K562 (cell line): Measurements from ENCODE around the gene TXNL4A. TPM values are rescaled to one million over a fixed set of nuclear protein-coding genes. Genes with fewer than 3 reads are reported as not detected.

ENCODE experiments used
- ATAC-seq: fragments of 200-7000 bp; cut with Tn5 transposase; 3 replicates; pipeline ENCODE4 v1.9.1; 2020; ENCODE audit warnings: moderate library complexity
- BruUV-seq: library from RNA; stranded (reverse); fragments of 400-500 nt; replicated peaks from 2 replicates; lab custom pipeline; 2021; lab: Mats Ljungman, UMichigan
- CTCF ChIA-PET: fragments of 300-600 bp; formaldehyde crosslinking; extraction: SDS; loops from one replicate; lab custom pipeline; 2021; ENCODE audit warnings: low intra/inter-chr PET ratio; lab: Yijun Ruan, JAX
- POLR2A ChIA-PET: fragments of 300-600, 350-650 bp; sonication (Branson Sonifier 250); formaldehyde crosslinking; extraction: SDS; loops from one replicate; lab custom pipeline; 2021; ENCODE audit warnings: antibody characterized with exemption, inconsistent platforms; lab: Yijun Ruan, JAX
- DNase-seq, 4 experiments: peaks; one replicate each; pipeline versions ENCODE4 v3.0.0 to v3.0.0-alpha.2; 2011 to 2018; ENCODE audit warnings: low spot score in 3 of 4, mixed read lengths in 3 of 4; ENCODE audit errors: extremely low read depth in 1 of 4
- FAIRE-seq: peaks from 2 replicates; lab custom pipeline; 2011; peaks lifted over from hg19 to GRCh38; lab: Jason Lieb, UNC
- H2AFZ ChIP-seq: 2 replicates; pipeline ENCODE4 v1.6.0; 2011; ENCODE audit warnings: low read depth, low read length, control low read depth, inconsistent platforms
- H3K27ac ChIP-seq: fragments of 200-600 bp; 3 replicates; pipeline ENCODE4 v1.8.0; 2011; ENCODE audit warnings: low read depth, mild to moderate bottlenecking, control low read depth, inconsistent platforms, low read length, moderate library complexity, mixed read lengths; ENCODE audit errors: extremely low read depth
- H3K27me3 ChIP-seq, 2 experiments: fragments of 300-600 bp in 1 of 2; 2 replicates in 1 of 2; 3 replicates in 1 of 2; pipeline versions ENCODE4 v1.6.0 to v1.8.0; 2011; ENCODE audit warnings: inconsistent platforms in 2 of 2, low read length in 2 of 2, mild to moderate bottlenecking in 1 of 2, mixed read lengths in 1 of 2, moderate library complexity in 1 of 2; ENCODE audit not compliant: control insufficient read depth in 2 of 2, insufficient read depth in 2 of 2
- H3K36me3 ChIP-seq: fragments of 300-600 bp; 3 replicates; pipeline ENCODE4 v1.8.0; 2011; ENCODE audit warnings: mild to moderate bottlenecking, low read length, inconsistent platforms; ENCODE audit not compliant: control insufficient read depth, insufficient read depth
- H3K4me1 ChIP-seq, 2 experiments: fragments of 200-600 bp in 1 of 2; replicated peaks in 1 of 2; 2 replicates in 1 of 2; 3 replicates in 1 of 2; pipeline versions ENCODE4 v1.5.1 to v1.8.0; 2011; ENCODE audit warnings: inconsistent platforms in 2 of 2, low read length in 2 of 2, mild to moderate bottlenecking in 1 of 2, mixed read lengths in 1 of 2, moderate library complexity in 1 of 2; ENCODE audit not compliant: control insufficient read depth in 2 of 2, insufficient read depth in 2 of 2
- H3K4me2 ChIP-seq: 2 replicates; pipeline ENCODE4 v1.6.1; 2011; ENCODE audit warnings: low read length, control low read depth, inconsistent platforms, mixed read lengths; ENCODE audit not compliant: insufficient read depth
- H3K4me3 ChIP-seq: fragments of 200-600 bp; sonication (generic), shearing (Covaris generic); 2 replicates; pipeline ENCODE4 v1.5.1; 2016; ENCODE audit warnings: control low read depth, inconsistent platforms
- H3K79me2 ChIP-seq: fragments of 200-600 bp; 3 replicates; pipeline ENCODE4 v1.8.0; 2011; ENCODE audit warnings: low read length, inconsistent platforms; ENCODE audit not compliant: control insufficient read depth, insufficient read depth
- H3K9ac ChIP-seq, 2 experiments: 2 replicates each; pipeline versions ENCODE4 v1.6.0 to v1.6.1; 2011; ENCODE audit warnings: low read depth in 2 of 2, low read length in 2 of 2, control low read depth in 1 of 2, inconsistent platforms in 1 of 2, mild to moderate bottlenecking in 1 of 2, mixed read lengths in 1 of 2; ENCODE audit not compliant: insufficient read depth in 1 of 2
- H3K9me1 ChIP-seq: one replicate; pipeline ENCODE4 v1.6.0; 2011; ENCODE audit warnings: inconsistent platforms, mild to moderate bottlenecking, low read length, moderate library complexity; ENCODE audit not compliant: control insufficient read depth, insufficient read depth
- H3K9me3 ChIP-seq: replicated peaks from 2 replicates; pipeline ENCODE4 v1.5.1; 2011; ENCODE audit warnings: low read depth, low read length, inconsistent platforms; ENCODE audit not compliant: control insufficient read depth, insufficient read depth
- H4K20me1 ChIP-seq: replicated peaks from 2 replicates; pipeline ENCODE4 v1.6.1; 2011; ENCODE audit warnings: low read length, inconsistent platforms, mixed read lengths; ENCODE audit not compliant: control insufficient read depth, insufficient read depth
- BCLAF1 ChIP-seq, 2 experiments: fragments of 450-650 bp in 1 of 2; IDR thresholded peaks; 2 replicates each; pipeline ENCODE4 v1.6.1; 2011 to 2017; ENCODE audit warnings: low read depth in 2 of 2, antibody characterized with exemption in 1 of 2, borderline replicate concordance in 1 of 2, low read length in 1 of 2, mild to moderate bottlenecking in 1 of 2, mixed read lengths in 1 of 2; ENCODE audit not compliant: control insufficient read depth in 1 of 2
- CBFA2T3 ChIP-seq: fragments of 450-650 bp; IDR thresholded peaks from 2 replicates; pipeline ENCODE4 v1.6.1; 2017
- DDX20 ChIP-seq: fragments of 450-650 bp; IDR thresholded peaks from 2 replicates; pipeline ENCODE4 v1.6.1; 2016; ENCODE audit warnings: missing genetic modification characterization, low read depth, mild to moderate bottlenecking, missing compliant biosample characterization, moderate library complexity
- FOXK2 ChIP-seq, 2 experiments: fragments of 450-650 bp; IDR thresholded peaks in 1 of 2; conservative IDR thresholded peaks in 1 of 2; 2 replicates each; pipeline ENCODE4 v1.6.1; 2016; ENCODE audit warnings: low read depth in 2 of 2, mild to moderate bottlenecking in 1 of 2
- HOXB6 ChIP-seq: fragments of 250-450 bp; sonication (Bioruptor Pico); IDR thresholded peaks from 2 replicates; pipeline ENCODE4 v1.5.1; 2022; ENCODE audit warnings: mild to moderate bottlenecking, borderline replicate concordance
- KLF13 ChIP-seq: fragments of 450-650 bp; IDR thresholded peaks from 2 replicates; pipeline ENCODE4 v1.6.1; 2016; ENCODE audit warnings: missing genetic modification characterization, low read depth, mild to moderate bottlenecking, missing compliant biosample characterization, moderate library complexity, borderline replicate concordance
- NBN ChIP-seq: fragments of 450-650 bp; IDR thresholded peaks from 2 replicates; pipeline ENCODE4 v1.6.1; 2016; ENCODE audit warnings: low read depth, mild to moderate bottlenecking
- PHTF2 ChIP-seq: fragments of 250-450 bp; sonication (Bioruptor Pico); IDR thresholded peaks from 2 replicates; pipeline ENCODE4 v1.5.0; 2021; ENCODE audit warnings: mild to moderate bottlenecking
- SETDB1 ChIP-seq: IDR thresholded peaks from one replicate; pipeline ENCODE4 v1.6.1; 2012; ENCODE audit warnings: low read length, control low read depth, inconsistent platforms
- TGIF2 ChIP-seq: sonication (generic); formaldehyde crosslinking; IDR thresholded peaks from 2 replicates; pipeline ENCODE4 v1.8.1; 2022; ENCODE audit warnings: mild to moderate bottlenecking, missing genetic modification reagents, moderate library complexity
- U2AF2 ChIP-seq: fragments of 200-400 bp; formaldehyde crosslinking; optimal IDR thresholded peaks from 2 replicates; pipeline ENCODE3; 2017; ENCODE audit warnings: low read depth, mild to moderate bottlenecking, low read length
- USF2 ChIP-seq: sonication (generic); formaldehyde crosslinking; IDR thresholded peaks from 2 replicates; pipeline ENCODE4 v1.5.0; 2020; ENCODE audit warnings: missing genetic modification reagents
- WGBS: fragments of 100-300 bp; shearing (Covaris generic); methylation state at CpG from one replicate; pipeline ENCODE4 v1.1.6; 2016; ENCODE audit warnings: low coverage, mixed read lengths; ENCODE audit not compliant: insufficient coverage; ENCODE audit errors: missing lambda C conversion rate; 5-methylcytosine and 5-hydroxymethylcytosine counted together
- in situ Hi-C: fragments of 300-500 bp; cut with MboI; formaldehyde crosslinking; loops from 4 replicates; pipeline ENCODE4 v1.15.0; 2018; ENCODE audit warnings: inconsistent platforms, mixed read lengths
- intact Hi-C: fragments of 100-400 bp; cut with micrococcal nuclease; formaldehyde crosslinking; loops from 2 replicates; pipeline ENCODE4 v1.14.2; 2022
- polyA plus RNA-seq, 8 experiments: library from polyadenylated mRNA; depleted of rRNA in 4 of 8; stranded (reverse) in 5 of 8; unstranded in 3 of 8; fragments of >200 nt; fragmentation: Nextera tagmentation in 2 of 8; fragmentation: Illumina TruSeq in 1 of 8; extraction: Ambion mirVana in 2 of 8; extraction: Trizol in 1 of 8; gene quantifications; 2 replicates each; pipeline versions ENCODE4 v1.2.1 to v1.2.3, GENCODE V29; 2011 to 2014; ENCODE audit warnings: inconsistent platforms in 1 of 8, missing spikeins in 1 of 8
- total RNA-seq, 7 experiments: library from RNA; depleted of rRNA in 6 of 7; stranded (reverse); fragments of >200 nt in 6 of 7; fragmentation: Illumina TruSeq in 2 of 7; extraction: Trizol in 2 of 7; gene quantifications; 2 replicates each; pipeline versions ENCODE4 v1.2.1 to v1.2.3, GENCODE V29; 2011 to 2021; ENCODE audit warnings: low replicate concordance in 1 of 7

Gene TXNL4A
- total and polyA plus RNA-seq, 9 of the 15 experiments (the other 6 are each of a cell fraction or from before 2014, with no cell fraction given) = 27.0 to 132 (median 87.5) TPM

- in situ Hi-C loops = no loop called here
- no peak for ATAC-seq
- H3K79me2 ChIP-seq = no peaks in the 10 kb centered on the region
Measured at GRCh38 chr18:79937103-79937860, 51.1 kb downstream of the TXNL4A start.

GRCh38 chr18:79936641-79937040 lies 51.7 kb downstream of the TXNL4A start:
- FAIRE-seq = no peak
- H3K9me1 ChIP-seq = no peaks in the 10 kb centered on the region
- no peak overlapping the region for H3K4me3 ChIP-seq
- 82% methylated on average over 11 of the region's 12 CpGs for WGBS
- H3K36me3 ChIP-seq = peaks cover 3% of the 10 kb centered on the region; the same call in 1 of the 3 replicates
- no peaks in the 10 kb centered on the region for H4K20me1 ChIP-seq
- no peaks in the 10 kb centered on the region for H3K27me3 ChIP-seq
- intact Hi-C loops (no loop called here), in situ Hi-C loops (no loop called here)
- H3K27ac ChIP-seq = no peak overlapping the region
- no peaks in the 10 kb centered on the region for H3K79me2 ChIP-seq
- no peak overlapping the region for H3K9ac ChIP-seq
- H2AFZ ChIP-seq = no peak overlapping the region
- no TSS peak for BruUV-seq
- peaks cover 0 to 6% of the 10 kb centered on the region in 2 experiments; a peak in 2 of 5 replicates for H3K4me1 ChIP-seq
- ChIA-PET CTCF (no interaction called here), POLR2A (interaction anchor here (0.9 kb wide), 1 partner anchor 12 kb away, joined by 3 read pairs; no protein-coding TSS in a partner anchor)
- no peak for DNase-seq
- H3K4me2 ChIP-seq = no peak overlapping the region
- H3K9me3 ChIP-seq = peaks cover 1% of the 10 kb centered on the region; the same call in 1 of the 2 replicates
- ATAC-seq = no peak
- TF ChIP-seq FOXK2 (conservative IDR thresholded peaks at IDR 0.05 in 1 of 2, IDR thresholded peaks at IDR 0.05 in 1 of 2; ENCODE audit: low read depth in 2 of 2) (no peak), USF2 (CRISPR knock-in tag) (no peak), KLF13 (no peak), TGIF2 (CRISPR knock-in tag) (no peak), CBFA2T3 (no peak), DDX20 (tag) (no peak), BCLAF1 (IDR thresholded peaks at IDR 0.05; ENCODE audit: borderline replicate concordance in 1 of 2, control insufficient read depth in 1 of 2, low read depth in 2 of 2, low read length in 1 of 2) (no peak), U2AF2 (no peak), HOXB6 (no peak)

More at GRCh38 chr18:79937103-79937860, 51.1 kb downstream of the TXNL4A start:
- H3K4me3 ChIP-seq = no peak overlapping the region
- FAIRE-seq (no peak), DNase-seq (no peak)
- H3K9me1 ChIP-seq = no peaks in the 10 kb centered on the region
- intact Hi-C loops = no loop called here
- H4K20me1 ChIP-seq = no peaks in the 10 kb centered on the region; the same call in 1 of the 2 replicates
- H3K27ac ChIP-seq = no peak overlapping the region
- no peak overlapping the region for H3K9ac ChIP-seq
- no TSS peak for BruUV-seq
- no peaks in the 10 kb centered on the region for H3K27me3 ChIP-seq
- H3K9me3 ChIP-seq = peaks cover 1% of the 10 kb centered on the region; the same call in 1 of the 2 replicates
- peaks cover 0 to 6% of the 10 kb centered on the region in 2 experiments; a peak in 2 of 5 replicates for H3K4me1 ChIP-seq
- WGBS = 77% methylated on average over 11 of the region's 25 CpGs
- H2AFZ ChIP-seq = no peak overlapping the region
- ChIA-PET POLR2A (interaction anchor here (0.9 kb wide), 1 partner anchor 11 kb away, joined by 3 read pairs; no protein-coding TSS in a partner anchor), CTCF (no interaction called here)
- TF ChIP-seq SETDB1 (no peak), NBN (no peak), PHTF2 (CRISPR knock-in tag) (no peak)
- no peak overlapping the region for H3K4me2 ChIP-seq
- H3K36me3 ChIP-seq = peaks cover 3% of the 10 kb centered on the region; the same call in 1 of the 3 replicates
